ENCODE data around the gene WDR82. TPM values are rescaled to one million over a fixed set of nuclear protein-coding genes. Genes with fewer than 3 reads are reported as not detected.

Gene WDR82
- 75.8 TPM for total RNA-seq
- polyA plus RNA-seq (ENCODE audit: insufficient read depth, low read depth, low replicate concordance), result 20.9 TPM
- long read RNA-seq, donor 1, full-length matches to known transcripts, result 14 of 14 reads
- long read RNA-seq, donor 1, partial matches to known transcripts, result 0 of 14 reads
- long read RNA-seq, donor 1, other reads (novel, unspliced or antisense), result 0 of 14 reads
- long read RNA-seq, donor 2, full-length matches to known transcripts, result 13 of 13 reads
- long read RNA-seq, donor 2, partial matches to known transcripts, result 0 of 13 reads
- long read RNA-seq, donor 2, other reads (novel, unspliced or antisense), result 0 of 13 reads
- long read RNA-seq, donor 3, full-length matches to known transcripts, result 14 of 14 reads
- long read RNA-seq, donor 3, partial matches to known transcripts, result 0 of 14 reads
- long read RNA-seq, donor 3, other reads (novel, unspliced or antisense), result 0 of 14 reads
- long read RNA-seq, donor 4, full-length matches to known transcripts, result 10 of 10 reads
- long read RNA-seq, donor 4, partial matches to known transcripts, result 0 of 10 reads
- long read RNA-seq, donor 4, other reads (novel, unspliced or antisense), result 0 of 10 reads
- long read RNA-seq, donor 5, full-length matches to known transcripts, result 1 of 1 reads
- long read RNA-seq, donor 5, partial matches to known transcripts, result 0 of 1 reads
- long read RNA-seq, donor 5, other reads (novel, unspliced or antisense), result 0 of 1 reads
- long read RNA-seq, donor 6, full-length matches to known transcripts, result 4 of 4 reads
- long read RNA-seq, donor 6, partial matches to known transcripts, result 0 of 4 reads
- long read RNA-seq, donor 6, other reads (novel, unspliced or antisense), result 0 of 4 reads
- long read RNA-seq, donor 7, full-length matches to known transcripts, result 2 of 12 reads
- long read RNA-seq, donor 7, partial matches to known transcripts, result 2 of 12 reads
- long read RNA-seq, donor 7, other reads (novel, unspliced or antisense), result 8 of 12 reads
- long read RNA-seq, donor 8, full-length matches to known transcripts, result 10 of 10 reads
- long read RNA-seq, donor 8, partial matches to known transcripts, result 0 of 10 reads
- long read RNA-seq, donor 8, other reads (novel, unspliced or antisense), result 0 of 10 reads
- long read RNA-seq, donor 9, full-length matches to known transcripts, result 8 of 8 reads
- long read RNA-seq, donor 9, partial matches to known transcripts, result 0 of 8 reads
- long read RNA-seq, donor 9, other reads (novel, unspliced or antisense), result 0 of 8 reads
- long read RNA-seq, donor 10, full-length matches to known transcripts, result 13 of 13 reads
- long read RNA-seq, donor 10, partial matches to known transcripts, result 0 of 13 reads
- long read RNA-seq, donor 10, other reads (novel, unspliced or antisense), result 0 of 13 reads

- FAIRE-seq, result no peak
- H3K4me1 ChIP-seq (ENCODE audit: control insufficient read depth in 2 of 3, insufficient read depth in 2 of 3, low read depth in 1 of 3, low read length in 3 of 3), result peaks cover 0 to 25% (median 16%) of the 10 kb centered on the region in 3 donors
- intact Hi-C loops (cut with DNase I), result no loop called here
These were observed at the start of gene WDR82 for GRCh38 chr3:52278510-52279069. WDR82 (minus strand) TSS chr3:52278649; CDS start chr3:52278361, 288 bp downstream.

DNA sequence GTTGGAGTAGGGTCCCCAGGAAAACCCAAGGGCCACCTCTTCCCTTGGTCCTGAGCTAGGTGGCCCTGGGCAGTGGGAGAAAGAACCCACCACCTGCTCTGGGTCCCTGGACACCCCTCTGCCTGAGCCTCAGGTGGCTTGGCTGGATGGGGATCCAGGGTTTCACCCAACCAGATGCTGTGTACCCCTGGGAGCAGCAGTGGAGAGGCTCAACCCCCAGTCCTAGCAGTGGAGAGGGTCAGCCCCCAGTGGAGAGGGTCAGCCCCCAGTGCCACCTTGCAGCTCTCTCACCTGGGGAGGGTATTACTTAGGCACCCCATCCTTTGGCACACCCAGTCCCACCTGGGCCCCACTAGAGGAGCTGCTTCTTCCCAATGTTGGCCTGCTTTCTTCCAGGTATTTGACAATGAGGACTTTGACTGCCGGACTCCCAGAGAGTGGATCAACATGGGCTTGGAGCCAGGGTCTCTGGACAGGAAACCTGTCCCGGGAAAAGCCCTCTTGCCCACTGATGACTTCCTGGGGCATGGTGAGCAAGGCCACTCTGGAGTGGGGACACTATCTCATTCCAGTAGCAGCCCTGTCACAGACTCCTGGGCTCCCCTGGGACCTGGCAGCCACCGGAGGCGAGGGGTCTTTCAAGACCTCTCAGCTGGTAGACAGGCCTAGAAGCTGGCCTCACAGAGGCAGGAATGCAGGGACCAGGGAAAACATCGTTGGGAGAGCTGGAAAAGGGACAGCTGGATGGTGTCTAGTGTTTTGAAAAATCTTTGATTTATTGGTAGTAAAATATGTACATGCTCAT, 49.2 kb upstream of the WDR82 start:
- Histone ChIP-seq H3K27ac (ENCODE audit: low read depth in 2 of 2, low read length in 2 of 2) (no peak overlapping the region), H3K9ac (ENCODE audit: low read length in 3 of 3) (no peak overlapping the region), H3K4me3 (ENCODE audit: low read length in 3 of 3) (no peak overlapping the region), H3K36me3 (ENCODE audit: control insufficient read depth in 2 of 3, insufficient read depth in 3 of 3, low read length in 3 of 3) (no peaks in the 10 kb centered on the region), H3K4me1 (ENCODE audit: control insufficient read depth in 2 of 3, insufficient read depth in 2 of 3, low read depth in 1 of 3, low read length in 3 of 3) (peaks cover 0 to 11% (median 0%) of the 10 kb centered on the region in 3 donors), H3K27me3 (ENCODE audit: control insufficient read depth, insufficient read depth, low read length) (no peaks in the 10 kb centered on the region), H3K9me3 (ENCODE audit: control insufficient read depth in 2 of 3, insufficient read depth in 1 of 3, low read length in 3 of 3) (no peaks in the 10 kb centered on the region)
- TF ChIP-seq, protein P1, sequence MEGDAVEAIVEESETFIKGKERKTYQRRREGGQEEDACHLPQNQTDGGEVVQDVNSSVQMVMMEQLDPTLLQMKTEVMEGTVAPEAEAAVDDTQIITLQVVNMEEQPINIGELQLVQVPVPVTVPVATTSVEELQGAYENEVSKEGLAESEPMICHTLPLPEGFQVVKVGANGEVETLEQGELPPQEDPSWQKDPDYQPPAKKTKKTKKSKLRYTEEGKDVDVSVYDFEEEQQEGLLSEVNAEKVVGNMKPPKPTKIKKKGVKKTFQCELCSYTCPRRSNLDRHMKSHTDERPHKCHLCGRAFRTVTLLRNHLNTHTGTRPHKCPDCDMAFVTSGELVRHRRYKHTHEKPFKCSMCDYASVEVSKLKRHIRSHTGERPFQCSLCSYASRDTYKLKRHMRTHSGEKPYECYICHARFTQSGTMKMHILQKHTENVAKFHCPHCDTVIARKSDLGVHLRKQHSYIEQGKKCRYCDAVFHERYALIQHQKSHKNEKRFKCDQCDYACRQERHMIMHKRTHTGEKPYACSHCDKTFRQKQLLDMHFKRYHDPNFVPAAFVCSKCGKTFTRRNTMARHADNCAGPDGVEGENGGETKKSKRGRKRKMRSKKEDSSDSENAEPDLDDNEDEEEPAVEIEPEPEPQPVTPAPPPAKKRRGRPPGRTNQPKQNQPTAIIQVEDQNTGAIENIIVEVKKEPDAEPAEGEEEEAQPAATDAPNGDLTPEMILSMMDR (IDR thresholded peaks at IDR 0.05; ENCODE audit: borderline replicate concordance, extremely low read depth, insufficient read depth), result no peak
- no peak for FAIRE-seq
- peak in 1 of 5 donors; percentile 52 for DNase-seq
- intact Hi-C loops (cut with DNase I), result no loop called here

More at GRCh38 chr3:52278510-52279069, at the start of gene WDR82:
- TF ChIP-seq, protein P1 (IDR thresholded peaks at IDR 0.05; ENCODE audit: borderline replicate concordance, extremely low read depth, insufficient read depth), result no peak
- peak within 1 kb of the TSS; percentile 98 for H3K27ac ChIP-seq (ENCODE audit: low read depth in 2 of 2, low read length in 2 of 2)
- peak within 1 kb of the TSS; percentile 66 to 99 (median 86) for H3K9ac ChIP-seq (ENCODE audit: low read length in 3 of 3)
- peak; percentile 97 to 99 (median 98) for DNase-seq
- H3K4me3 ChIP-seq (ENCODE audit: low read length in 3 of 3), result peak within 1 kb of the TSS; percentile 93 to 94 (median 94)
- no peaks in the 10 kb centered on the region for H3K9me3 ChIP-seq (ENCODE audit: control insufficient read depth in 2 of 3, insufficient read depth in 1 of 3, low read length in 3 of 3)
- H3K36me3 ChIP-seq (ENCODE audit: control insufficient read depth in 2 of 3, insufficient read depth in 3 of 3, low read length in 3 of 3), result no peaks in the 10 kb centered on the region
- no peaks in the 10 kb centered on the region for H3K27me3 ChIP-seq (ENCODE audit: control insufficient read depth, insufficient read depth, low read length)

DNA sequence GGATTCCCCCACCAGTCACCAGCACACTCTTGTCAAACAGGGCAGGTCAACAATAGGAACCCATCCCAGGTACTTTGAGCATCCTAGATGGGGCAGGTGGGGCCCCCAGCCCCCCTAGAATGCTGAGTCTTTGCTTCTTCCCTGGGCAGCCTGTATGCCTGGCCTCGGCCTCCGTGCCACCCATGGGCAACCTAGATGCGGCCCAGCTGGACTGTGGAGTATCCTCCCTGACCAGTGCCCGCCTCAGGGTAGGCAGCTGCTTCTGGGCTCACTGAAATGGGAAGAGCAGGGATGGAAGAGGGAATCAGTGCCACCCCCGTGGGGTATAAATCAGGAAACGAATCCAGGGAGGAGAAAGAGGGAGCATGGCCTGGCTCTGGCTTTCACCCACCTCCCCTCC, 48.5 kb upstream of the WDR82 start:
- TF ChIP-seq, protein P1 (IDR thresholded peaks at IDR 0.05; ENCODE audit: borderline replicate concordance, extremely low read depth, insufficient read depth), result no peak
- peaks cover 0 to 11% (median 0%) of the 10 kb centered on the region in 3 donors for H3K4me1 ChIP-seq (ENCODE audit: control insufficient read depth in 2 of 3, insufficient read depth in 2 of 3, low read depth in 1 of 3, low read length in 3 of 3)
- intact Hi-C loops (cut with DNase I), result no loop called here
- H3K9me3 ChIP-seq (ENCODE audit: control insufficient read depth in 2 of 3, insufficient read depth in 1 of 3, low read length in 3 of 3), result no peaks in the 10 kb centered on the region
- no peaks in the 10 kb centered on the region for H3K36me3 ChIP-seq (ENCODE audit: control insufficient read depth in 2 of 3, insufficient read depth in 3 of 3, low read length in 3 of 3)
- H3K4me3 ChIP-seq (ENCODE audit: low read length in 3 of 3), result no peak overlapping the region
- no peak overlapping the region for H3K9ac ChIP-seq (ENCODE audit: low read length in 3 of 3)
- FAIRE-seq (no peak), DNase-seq (peak in 1 of 5 donors; percentile 53)
- no peak overlapping the region for H3K27ac ChIP-seq (ENCODE audit: low read depth in 2 of 2, low read length in 2 of 2)
- no peaks in the 10 kb centered on the region for H3K27me3 ChIP-seq (ENCODE audit: control insufficient read depth, insufficient read depth, low read length)

All from kidney (tissue), 22 donors.